SU-DHL-6 (cell line): ENCODE data around the gene DMBT1.

Experiments
- EZH2phosphoT487 ChIP-seq: fragments of 200-600 bp; sonication (generic), shearing (Covaris generic); conservative IDR thresholded peaks from 2 replicates; pipeline ENCODE4 v1.6.1; 2018; ENCODE audit warnings: mild to moderate bottlenecking, antibody characterized with exemption, low read length, moderate library complexity, mixed read lengths
- TF ChIP-seq, protein P1 (sequence below): fragments of 200-600 bp; sonication (generic); IDR thresholded peaks from one replicate; pipeline ENCODE4 v1.5.1; 2017; ENCODE audit warnings: antibody characterized with exemption, mild to moderate bottlenecking, low read length, moderate library complexity; ENCODE audit not compliant: insufficient read depth, poor library complexity, severe bottlenecking

DNA sequence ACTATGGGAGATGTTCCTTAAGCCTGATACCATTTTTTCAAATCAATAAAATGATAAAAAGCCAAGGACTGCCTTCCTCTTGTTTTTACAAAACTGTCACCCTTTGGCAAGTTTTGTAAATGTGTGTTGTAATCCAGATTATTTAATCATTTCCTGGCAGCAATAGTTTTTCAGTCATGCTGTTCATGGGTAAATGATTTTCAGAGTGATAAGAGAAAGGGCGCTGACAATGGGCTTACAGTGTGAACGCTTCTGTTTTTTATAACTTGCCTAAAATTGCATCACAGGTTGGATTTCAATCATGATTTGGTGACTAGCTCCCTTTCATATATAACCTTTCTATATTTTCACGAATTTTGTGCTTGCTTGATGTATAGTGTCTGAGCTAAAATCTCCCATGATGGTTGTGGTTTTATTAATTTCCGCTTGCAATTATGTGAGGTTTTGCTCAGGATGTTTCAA, 19.0 kb upstream of the DMBT1 start:
- TF ChIP-seq, protein P1, sequence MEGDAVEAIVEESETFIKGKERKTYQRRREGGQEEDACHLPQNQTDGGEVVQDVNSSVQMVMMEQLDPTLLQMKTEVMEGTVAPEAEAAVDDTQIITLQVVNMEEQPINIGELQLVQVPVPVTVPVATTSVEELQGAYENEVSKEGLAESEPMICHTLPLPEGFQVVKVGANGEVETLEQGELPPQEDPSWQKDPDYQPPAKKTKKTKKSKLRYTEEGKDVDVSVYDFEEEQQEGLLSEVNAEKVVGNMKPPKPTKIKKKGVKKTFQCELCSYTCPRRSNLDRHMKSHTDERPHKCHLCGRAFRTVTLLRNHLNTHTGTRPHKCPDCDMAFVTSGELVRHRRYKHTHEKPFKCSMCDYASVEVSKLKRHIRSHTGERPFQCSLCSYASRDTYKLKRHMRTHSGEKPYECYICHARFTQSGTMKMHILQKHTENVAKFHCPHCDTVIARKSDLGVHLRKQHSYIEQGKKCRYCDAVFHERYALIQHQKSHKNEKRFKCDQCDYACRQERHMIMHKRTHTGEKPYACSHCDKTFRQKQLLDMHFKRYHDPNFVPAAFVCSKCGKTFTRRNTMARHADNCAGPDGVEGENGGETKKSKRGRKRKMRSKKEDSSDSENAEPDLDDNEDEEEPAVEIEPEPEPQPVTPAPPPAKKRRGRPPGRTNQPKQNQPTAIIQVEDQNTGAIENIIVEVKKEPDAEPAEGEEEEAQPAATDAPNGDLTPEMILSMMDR = no peak
- TF ChIP-seq EZH2phosphoT487 = no peak
